CD1c-positive myeloid dendritic cell (primary cell): ENCODE data around the gene DIP2B.
"Not testable (repeated sequence)": the region's sequence is repeated elsewhere in the genome, so short reads cannot be mapped to it uniquely, and the experiment has no call there.

Source experiments
- DNase-seq: peaks from one replicate; pipeline ENCODE4 v3.0.0-alpha.2; 2016; ENCODE audit errors: extremely low spot score

DIP2B gene

GRCh38 chr12:50550530-50551223 is 45.9 kb downstream of the DIP2B start:
- DNase-seq = no peak

GRCh38 chr12:50551866-50552265 is 47.1 kb downstream of the DIP2B start:
- DNase-seq = no peak

- no peak for DNase-seq
Measured at GRCh38 chr12:50554651-50555050, 49.9 kb downstream of the DIP2B start.

DNA sequence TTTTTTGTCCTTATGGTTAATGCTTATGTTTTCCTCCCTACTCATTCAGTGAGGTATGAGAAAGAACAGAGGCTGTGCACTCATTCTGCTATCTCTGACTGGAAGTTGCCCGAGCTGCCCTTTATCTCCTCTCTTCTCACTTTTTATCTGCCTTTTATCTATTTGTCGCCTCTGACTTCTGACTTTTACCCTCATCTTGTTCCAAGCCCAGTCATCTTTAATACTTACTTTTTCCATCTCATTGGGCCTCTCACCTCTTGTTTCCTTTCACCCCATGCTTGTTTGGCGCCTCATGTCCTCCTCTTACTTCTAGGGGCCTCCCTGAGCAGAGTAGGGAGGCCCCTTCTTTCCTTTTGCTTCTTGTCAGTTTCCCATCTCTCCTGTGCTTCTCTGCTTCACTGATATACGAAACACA is 50.7 kb downstream of the DIP2B start:
- DNase-seq = no peak

GRCh38 chr12:50556273-50556672 is 51.5 kb downstream of the DIP2B start:
- DNase-seq = no peak

- DNase-seq = not testable (repeated sequence)
Measured at GRCh38 chr12:50556796-50557195, 52.0 kb downstream of the DIP2B start.

DNA sequence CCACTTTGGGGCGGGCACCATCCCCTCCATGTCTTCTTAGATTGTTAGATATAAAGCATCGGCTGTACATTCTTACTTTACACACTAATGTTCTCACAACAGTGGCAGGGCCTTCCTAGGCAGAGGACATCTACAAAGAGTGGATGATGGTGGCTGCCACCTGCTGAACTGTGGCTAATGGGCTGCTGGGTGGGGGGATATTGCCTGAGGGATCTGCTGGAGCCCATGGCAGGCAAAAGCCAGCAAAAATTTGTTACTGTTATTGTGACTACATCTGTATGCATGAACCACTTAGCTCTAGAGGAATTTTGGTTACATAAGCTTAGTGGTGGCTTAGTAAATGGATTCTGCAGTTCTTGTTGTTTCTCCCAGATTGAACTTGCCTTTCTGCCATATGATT is 52.6 kb downstream of the DIP2B start:
- DNase-seq = no peak

DNA sequence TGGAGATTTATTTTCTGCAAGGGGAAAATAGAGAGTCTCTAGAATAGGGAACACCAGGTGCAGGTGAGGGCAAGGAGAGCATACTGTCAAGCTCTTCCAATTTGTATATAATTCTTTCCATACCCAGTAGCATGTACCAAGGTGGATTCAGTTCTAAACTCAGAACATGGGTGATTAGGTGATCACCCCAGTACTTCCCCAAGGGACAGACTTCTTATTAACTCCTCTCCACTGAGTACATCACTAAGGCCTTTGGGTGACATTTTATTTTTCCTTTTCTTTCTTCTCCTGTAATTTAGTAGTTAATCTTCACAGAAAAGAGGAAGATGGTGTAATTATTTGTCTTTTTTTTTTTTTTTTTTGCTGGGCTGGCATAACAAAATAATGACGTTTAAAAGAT is 54.2 kb downstream of the DIP2B start:
- no peak for DNase-seq

GRCh38 chr12:50562520-50563433 is 58.0 kb downstream of the DIP2B start:
- DNase-seq = no peak

GRCh38 chr12:50563434-50563787 is 58.6 kb downstream of the DIP2B start:
- no peak for DNase-seq

GRCh38 chr12:50564237-50564947 is 59.6 kb downstream of the DIP2B start:
- DNase-seq = peak; percentile 40

- no peak for DNase-seq
Measured at GRCh38 chr12:50564948-50565297, 60.1 kb downstream of the DIP2B start.

- no peak for DNase-seq
Measured at GRCh38 chr12:50566066-50566465, 61.3 kb downstream of the DIP2B start.

DNA sequence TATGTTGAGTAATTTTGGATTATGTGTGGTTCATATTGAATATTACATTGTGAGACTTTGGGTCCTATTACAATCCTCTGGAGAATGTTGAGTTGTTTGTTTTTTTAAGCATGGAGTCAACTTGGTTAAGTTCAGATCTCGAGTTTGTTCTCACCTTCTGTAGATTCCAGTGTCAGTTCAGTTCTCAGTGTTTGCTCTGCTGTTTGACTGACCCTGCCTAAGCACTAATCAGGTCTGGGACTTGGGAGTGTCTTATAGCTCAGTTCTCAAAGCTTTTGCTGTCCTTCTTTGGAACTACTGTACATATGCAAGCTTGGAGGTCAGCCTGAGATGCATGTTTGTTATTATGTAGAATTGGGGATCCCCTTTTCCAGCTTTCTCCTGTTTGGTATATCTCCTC is 63.1 kb downstream of the DIP2B start:
- no peak for DNase-seq

DNA sequence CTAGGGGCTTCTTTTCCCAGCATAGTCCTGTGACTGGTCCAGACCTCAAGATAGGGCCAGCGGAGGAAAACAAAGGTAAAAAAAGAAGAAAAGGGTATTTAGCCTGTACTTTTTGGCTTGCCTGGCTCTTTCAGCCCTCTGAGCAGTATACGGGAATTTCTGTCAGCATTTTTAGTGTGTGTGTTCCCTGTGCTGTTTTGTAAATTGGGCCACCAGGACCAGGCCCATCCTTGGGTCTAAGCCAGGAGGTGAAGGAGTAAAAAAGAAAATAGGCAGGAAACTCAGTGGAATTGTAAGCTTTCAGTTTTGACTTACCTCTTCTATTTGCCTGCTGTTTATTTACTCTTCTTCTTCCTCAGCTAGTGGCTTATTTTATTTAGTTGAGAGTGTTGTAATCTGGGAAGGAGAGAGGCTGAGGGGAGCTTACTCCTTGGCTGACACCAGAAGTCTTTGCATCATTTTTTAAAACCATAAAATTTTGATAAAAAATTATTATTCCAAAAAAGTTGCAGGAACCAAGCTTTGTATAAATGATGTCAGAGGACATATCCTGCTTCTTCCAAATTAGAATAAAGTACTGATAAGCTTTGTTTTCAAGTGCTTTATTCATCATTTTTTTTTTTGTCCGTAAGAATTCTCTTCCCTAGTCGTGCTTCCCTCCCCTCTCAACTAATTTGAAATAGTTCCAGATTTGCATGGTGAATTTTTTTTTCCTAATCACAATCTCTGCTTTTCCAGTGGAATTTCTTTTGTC is 63.7 kb downstream of the DIP2B start:
- DNase-seq = no peak

DNA sequence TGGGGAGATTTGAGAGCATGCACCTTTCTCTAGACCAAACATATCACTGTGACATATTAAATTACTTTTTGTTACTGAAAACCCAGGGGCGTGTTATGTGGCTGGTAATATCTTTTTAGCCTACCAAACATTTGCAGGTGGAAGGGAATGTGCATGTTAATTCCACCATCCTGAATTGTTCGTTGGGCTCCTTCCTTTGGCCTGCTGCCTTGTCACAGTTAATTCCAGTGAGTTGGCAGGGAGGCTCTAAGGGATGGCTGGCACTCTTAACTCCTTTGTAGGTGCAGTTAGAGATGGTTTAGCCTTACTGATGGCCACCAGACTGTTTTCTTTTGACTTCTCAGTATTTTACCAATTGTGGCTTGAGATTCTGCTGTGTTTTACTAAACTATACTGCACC is 64.5 kb downstream of the DIP2B start:
- no peak for DNase-seq

DNA sequence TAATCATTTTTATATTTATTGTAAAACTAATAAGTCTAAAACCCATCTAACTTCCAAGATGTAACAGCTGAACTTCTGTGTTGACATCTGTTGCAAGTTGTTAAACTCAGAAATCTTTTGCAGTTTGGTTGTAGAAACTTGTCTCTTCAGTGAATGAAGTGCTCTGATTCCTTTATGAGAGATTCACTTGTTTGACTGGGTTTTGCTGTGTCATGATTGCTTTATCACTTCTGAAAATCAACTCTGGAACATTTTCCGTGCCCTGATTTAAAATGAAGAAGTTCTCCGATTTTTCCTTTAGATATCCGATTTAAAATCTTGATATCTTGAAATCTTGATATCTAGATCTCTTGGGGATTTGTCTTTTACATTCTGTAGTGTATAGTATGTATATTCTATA is 65.1 kb downstream of the DIP2B start:
- DNase-seq = peak; percentile 68

GRCh38 chr12:50571786-50572185 is 67.0 kb downstream of the DIP2B start:
- no peak for DNase-seq

- peak; percentile 93 for DNase-seq
Measured at GRCh38 chr12:50572287-50572686, 67.5 kb downstream of the DIP2B start.

DNA sequence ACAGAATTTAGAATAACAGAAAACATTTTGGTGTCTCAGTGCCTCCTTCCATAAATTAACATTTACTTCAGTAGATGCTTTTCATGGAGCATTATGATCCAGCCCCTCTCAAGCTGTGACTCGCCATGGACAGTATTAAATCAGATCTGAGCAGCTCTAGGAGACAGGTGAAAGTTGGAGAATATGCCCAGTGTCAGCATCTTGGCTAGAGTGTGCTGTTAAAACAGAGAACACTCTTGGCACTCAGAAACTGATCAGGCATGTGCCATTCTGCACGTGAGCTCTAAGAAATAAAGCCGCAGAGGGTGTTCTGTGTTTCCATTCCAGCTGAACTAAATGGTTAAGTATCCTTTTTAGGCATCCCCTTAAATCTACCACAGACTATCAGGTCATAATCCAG is 68.0 kb downstream of the DIP2B start:
- no peak for DNase-seq

GRCh38 chr12:50573271-50573670 is 68.5 kb downstream of the DIP2B start:
- DNase-seq = no peak
